MM.1S (cell line): Measurements from ENCODE around the gene CNOT10.
"Not testable (repeated sequence)": the region's sequence is repeated elsewhere in the genome, so short reads cannot be mapped to it uniquely, and the experiment has no call there.

Experiments used
- DNase-seq: peaks from one replicate; pipeline ENCODE4 v3.0.0-alpha.2; 2015
- H2AFZ ChIP-seq: fragments of 300-600 bp; sonication (generic); 2 replicates; pipeline ENCODE4 v1.6.0; 2016; ENCODE audit warnings: antibody characterized with exemption, low read length
- H3F3A ChIP-seq: fragments of 300-600 bp; sonication (generic); 2 replicates; pipeline ENCODE4 v1.6.1; 2016; ENCODE audit warnings: mild to moderate bottlenecking, antibody characterized with exemption, low read length, moderate library complexity, mixed read lengths; ENCODE audit not compliant: insufficient read depth
- H3K27ac ChIP-seq: fragments of 300-600 bp; sonication (generic); 2 replicates; pipeline ENCODE4 v1.5.1; 2016; ENCODE audit warnings: mild to moderate bottlenecking, low read length
- H3K27me3 ChIP-seq: fragments of 300-600 bp; sonication (generic); replicated peaks from 2 replicates; pipeline ENCODE4 v1.6.0; 2016; ENCODE audit warnings: low read length; ENCODE audit not compliant: insufficient read depth
- H3K36me3 ChIP-seq: fragments of 300-600 bp; sonication (generic); replicated peaks from 2 replicates; pipeline ENCODE4 v1.6.1; 2016; ENCODE audit warnings: mild to moderate bottlenecking, low read length, mixed read lengths; ENCODE audit not compliant: insufficient read depth
- H3K4me1 ChIP-seq: fragments of 300-600 bp; sonication (generic); 2 replicates; pipeline ENCODE4 v1.6.1; 2016; ENCODE audit warnings: low read length, mixed read lengths
- H3K4me2 ChIP-seq: fragments of 300-600 bp; sonication (generic); 2 replicates; pipeline ENCODE4 v1.6.0; 2016; ENCODE audit warnings: low read depth, low read length
- H3K4me3 ChIP-seq: fragments of 300-600 bp; sonication (generic); 2 replicates; pipeline ENCODE4 v1.5.1; 2016; ENCODE audit warnings: low read length, mixed read lengths
- H3K79me2 ChIP-seq: fragments of 300-600 bp; sonication (generic); 2 replicates; pipeline ENCODE4 v1.6.1; 2016; ENCODE audit warnings: mixed run types, low read length, mixed read lengths
- H3K9ac ChIP-seq: fragments of 300-600 bp; sonication (generic); 2 replicates; pipeline ENCODE4 v1.6.1; 2016; ENCODE audit warnings: low read length, mixed read lengths
- H3K9me2 ChIP-seq: fragments of 300-600 bp; sonication (generic); replicated peaks from 2 replicates; pipeline ENCODE4 v1.6.1; 2016; ENCODE audit warnings: mild to moderate bottlenecking, low read length, mixed read lengths; ENCODE audit not compliant: insufficient read depth
- H3K9me3 ChIP-seq: fragments of 300-600 bp; sonication (generic); replicated peaks from 2 replicates; pipeline ENCODE4 v1.6.1; 2016; ENCODE audit warnings: mild to moderate bottlenecking, low read length, mixed read lengths; ENCODE audit not compliant: insufficient read depth
- H4K20me1 ChIP-seq: fragments of 300-600 bp; sonication (generic); 2 replicates; pipeline ENCODE4 v1.6.1; 2016; ENCODE audit warnings: mild to moderate bottlenecking, low read length, moderate library complexity, mixed read lengths; ENCODE audit not compliant: insufficient read depth
- CTCF ChIP-seq: fragments of 300-600 bp; sonication (generic); IDR thresholded peaks from 2 replicates; pipeline ENCODE4 v1.5.1; 2016; ENCODE audit warnings: antibody characterized with exemption, low read length, mixed read lengths
- EZH2 ChIP-seq: fragments of 300-600 bp; sonication (generic); optimal IDR thresholded peaks from 2 replicates; pipeline ENCODE3; 2017; ENCODE audit warnings: low read depth, mild to moderate bottlenecking, antibody characterized with exemption, low read length, mixed read lengths
- EZH2phosphoT487 ChIP-seq: fragments of 300-600 bp; sonication (generic); IDR thresholded peaks from 2 replicates; pipeline ENCODE4 v1.6.1; 2018; ENCODE audit warnings: antibody characterized with exemption, low read length

Gene CNOT10

GRCh38 chr3:32725721-32726120 lies 40.7 kb downstream of the CNOT10 start:
- Histone ChIP-seq H3K4me3 (no peak overlapping the region), H3K36me3 (peaks cover 8% of the 10 kb centered on the region; the same call in 1 of the 2 replicates), H3K27me3 (no peaks in the 10 kb centered on the region), H3K9me2 (no peaks in the 10 kb centered on the region), H2AFZ (no peak overlapping the region), H3K9me3 (no peaks in the 10 kb centered on the region), H3K9ac (no peak overlapping the region), H3K27ac (no peak overlapping the region), H3F3A (no peaks in the 10 kb centered on the region), H4K20me1 (no peaks in the 10 kb centered on the region), H3K4me2 (no peak overlapping the region), H3K4me1 (no peaks in the 10 kb centered on the region), H3K79me2 (no peaks in the 10 kb centered on the region)
- TF ChIP-seq EZH2 (no peak), EZH2phosphoT487 (no peak), CTCF (no peak)
- no peak for DNase-seq

- Histone ChIP-seq H3K36me3 (no peaks in the 10 kb centered on the region; the same call in 1 of the 2 replicates), H3K9me3 (no peaks in the 10 kb centered on the region), H3F3A (no peaks in the 10 kb centered on the region; the same call in 1 of the 2 replicates), H3K4me2 (no peak overlapping the region), H3K4me3 (no peak overlapping the region), H3K27ac (no peak overlapping the region), H3K9ac (no peak overlapping the region), H2AFZ (no peak overlapping the region), H3K9me2 (no peaks in the 10 kb centered on the region), H3K4me1 (no peaks in the 10 kb centered on the region), H3K27me3 (no peaks in the 10 kb centered on the region), H4K20me1 (no peaks in the 10 kb centered on the region; the same call in 1 of the 2 replicates), H3K79me2 (no peaks in the 10 kb centered on the region)
- TF ChIP-seq EZH2phosphoT487 = no peak
- peak; percentile 69 for TF ChIP-seq CTCF
- peak; percentile 34 for DNase-seq
These were observed 48.7 kb downstream of the CNOT10 start for GRCh38 chr3:32733631-32734229.

GRCh38 chr3:32734756-32735155 lies 49.8 kb downstream of the CNOT10 start:
- Histone ChIP-seq H4K20me1 (no peaks in the 10 kb centered on the region; the same call in 1 of the 2 replicates), H3K9me3 (no peaks in the 10 kb centered on the region), H3K36me3 (no peaks in the 10 kb centered on the region; the same call in 1 of the 2 replicates), H3K4me1 (no peaks in the 10 kb centered on the region), H3K27ac (no peak overlapping the region), H3K9ac (no peak overlapping the region), H2AFZ (no peak overlapping the region), H3K4me2 (no peak overlapping the region), H3F3A (no peaks in the 10 kb centered on the region; the same call in 1 of the 2 replicates), H3K79me2 (no peaks in the 10 kb centered on the region), H3K4me3 (no peak overlapping the region), H3K27me3 (no peaks in the 10 kb centered on the region), H3K9me2 (no peaks in the 10 kb centered on the region)
- DNase-seq = no peak
- TF ChIP-seq EZH2 = no peak
- no peak for TF ChIP-seq EZH2phosphoT487
- no peak for TF ChIP-seq CTCF

GRCh38 chr3:32743470-32743869 lies 58.5 kb downstream of the CNOT10 start:
- not testable (repeated sequence) for DNase-seq, H3K9ac ChIP-seq, H3F3A ChIP-seq, H3K79me2 ChIP-seq, H3K9me3 ChIP-seq, H3K4me3 ChIP-seq, H3K4me2 ChIP-seq, H3K27me3 ChIP-seq, H3K4me1 ChIP-seq, H3K9me2 ChIP-seq, H2AFZ ChIP-seq, H4K20me1 ChIP-seq, H3K27ac ChIP-seq, H3K36me3 ChIP-seq
